ENCODE measurements around the gene CFTR.

The CFTR gene

GRCh38 chr7:117661328-117661727, 181.5 kb downstream of the CFTR start:
- no peaks in the 10 kb centered on the region; the same call in 1 of the 2 replicates for H3K4me1 ChIP-seq (ENCODE audit: insufficient read depth, low read length)
- H3K36me3 ChIP-seq (ENCODE audit: insufficient read depth, low read length), result no peaks in the 10 kb centered on the region
- H3K9me3 ChIP-seq (ENCODE audit: control insufficient read depth, insufficient read depth, low read length), result no peaks in the 10 kb centered on the region; the same call in 1 of the 2 replicates
- no peak overlapping the region for H3K9ac ChIP-seq (ENCODE audit: low read depth, low read length)

DNA sequence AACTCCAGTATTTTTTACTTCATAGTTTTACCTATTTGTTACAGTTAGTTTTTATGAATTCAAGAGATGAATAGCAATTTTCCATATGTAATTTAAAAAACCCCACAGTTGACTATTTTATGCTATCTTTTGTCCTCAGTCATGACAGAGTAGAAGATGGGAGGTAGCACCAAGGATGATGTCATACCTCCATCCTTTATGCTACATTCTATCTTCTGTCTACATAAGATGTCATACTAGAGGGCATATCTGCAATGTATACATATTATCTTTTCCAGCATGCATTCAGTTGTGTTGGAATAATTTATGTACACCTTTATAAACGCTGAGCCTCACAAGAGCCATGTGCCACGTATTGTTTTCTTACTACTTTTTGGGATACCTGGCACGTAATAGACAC, 184.2 kb downstream of the CFTR start:
- no peaks in the 10 kb centered on the region; the same call in 1 of the 2 replicates for H3K4me1 ChIP-seq (ENCODE audit: insufficient read depth, low read length)
- no peaks in the 10 kb centered on the region; the same call in 1 of the 2 replicates for H3K9me3 ChIP-seq (ENCODE audit: control insufficient read depth, insufficient read depth, low read length)
- no peaks in the 10 kb centered on the region for H3K36me3 ChIP-seq (ENCODE audit: insufficient read depth, low read length)
- no peak overlapping the region for H3K9ac ChIP-seq (ENCODE audit: low read depth, low read length)

GRCh38 chr7:117665368-117665767, 185.5 kb downstream of the CFTR start:
- Histone ChIP-seq H3K9ac (ENCODE audit: low read depth, low read length) (no peak overlapping the region), H3K4me1 (ENCODE audit: insufficient read depth, low read length) (peaks cover 5% of the 10 kb centered on the region), H3K9me3 (ENCODE audit: control insufficient read depth, insufficient read depth, low read length) (no peaks in the 10 kb centered on the region; the same call in 1 of the 2 replicates), H3K36me3 (ENCODE audit: insufficient read depth, low read length) (no peaks in the 10 kb centered on the region)

DNA sequence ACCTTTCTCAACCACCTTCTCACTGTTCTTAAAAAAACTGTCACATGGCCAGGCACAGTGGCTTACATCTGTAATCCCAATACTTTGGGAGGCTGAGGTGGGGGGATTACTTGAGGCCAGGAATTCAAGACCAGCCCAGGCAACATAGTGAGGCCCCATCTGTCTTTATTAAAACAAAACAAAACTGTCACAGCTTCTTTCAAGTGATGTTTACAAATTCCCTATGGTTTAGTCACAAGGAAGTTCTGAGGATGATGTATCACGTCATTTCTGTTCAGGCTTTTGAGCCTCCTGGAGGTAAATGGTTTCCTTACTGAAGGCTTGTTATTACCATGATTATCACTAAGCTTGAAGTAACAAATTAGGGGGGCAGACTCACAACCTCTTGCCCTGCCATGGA, 186.2 kb downstream of the CFTR start:
- Histone ChIP-seq H3K9ac (ENCODE audit: low read depth, low read length) (no peak overlapping the region), H3K4me1 (ENCODE audit: insufficient read depth, low read length) (peaks cover 6% of the 10 kb centered on the region), H3K9me3 (ENCODE audit: control insufficient read depth, insufficient read depth, low read length) (no peaks in the 10 kb centered on the region; the same call in 1 of the 2 replicates), H3K36me3 (ENCODE audit: insufficient read depth, low read length) (no peaks in the 10 kb centered on the region)

- Histone ChIP-seq H3K4me1 (ENCODE audit: insufficient read depth, low read length) (peaks cover 6% of the 10 kb centered on the region), H3K9me3 (ENCODE audit: control insufficient read depth, insufficient read depth, low read length) (no peaks in the 10 kb centered on the region; the same call in 1 of the 2 replicates), H3K9ac (ENCODE audit: low read depth, low read length) (no peak overlapping the region), H3K36me3 (ENCODE audit: insufficient read depth, low read length) (no peaks in the 10 kb centered on the region)
Measured at GRCh38 chr7:117666689-117667088, 186.9 kb downstream of the CFTR start.

- Histone ChIP-seq H3K9ac (ENCODE audit: low read depth, low read length) (no peak overlapping the region), H3K9me3 (ENCODE audit: control insufficient read depth, insufficient read depth, low read length) (no peaks in the 10 kb centered on the region), H3K4me1 (ENCODE audit: insufficient read depth, low read length) (peaks cover 6% of the 10 kb centered on the region), H3K36me3 (ENCODE audit: insufficient read depth, low read length) (no peaks in the 10 kb centered on the region)
Measured at GRCh38 chr7:117667456-117667855, 187.6 kb downstream of the CFTR start.

DNA sequence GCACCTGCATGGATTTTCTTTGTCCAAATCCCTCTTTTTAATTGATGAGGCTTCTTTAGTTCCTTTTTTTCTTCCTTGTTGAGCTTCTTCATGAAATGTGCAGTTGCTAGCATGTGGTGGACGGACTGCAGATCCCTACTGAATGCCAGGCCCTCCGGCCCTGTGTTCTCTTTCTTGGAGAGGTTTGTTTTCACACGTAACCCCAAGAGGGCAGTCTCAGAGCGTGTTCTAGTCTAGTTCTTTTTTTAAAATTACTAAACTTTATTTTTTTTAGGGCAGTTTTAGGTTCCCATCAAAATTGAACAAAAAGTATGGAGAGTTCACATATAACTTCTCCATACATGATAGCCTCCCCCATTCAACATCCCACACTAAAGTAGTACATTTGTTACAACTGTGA, 190.0 kb downstream of the CFTR start:
- H3K36me3 ChIP-seq (ENCODE audit: insufficient read depth, low read length), result no peaks in the 10 kb centered on the region
- no peaks in the 10 kb centered on the region for H3K9me3 ChIP-seq (ENCODE audit: control insufficient read depth, insufficient read depth, low read length)
- H3K4me1 ChIP-seq (ENCODE audit: insufficient read depth, low read length), result peaks cover 9% of the 10 kb centered on the region
- no peak overlapping the region for H3K9ac ChIP-seq (ENCODE audit: low read depth, low read length)

- Histone ChIP-seq H3K9ac (ENCODE audit: low read depth, low read length) (no peak overlapping the region), H3K9me3 (ENCODE audit: control insufficient read depth, insufficient read depth, low read length) (no peaks in the 10 kb centered on the region), H3K4me1 (ENCODE audit: insufficient read depth, low read length) (peaks cover 23% of the 10 kb centered on the region), H3K36me3 (ENCODE audit: insufficient read depth, low read length) (no peaks in the 10 kb centered on the region)
Measured at GRCh38 chr7:117672453-117672852, 192.6 kb downstream of the CFTR start.

GRCh38 chr7:117673367-117673766, 193.5 kb downstream of the CFTR start:
- no peaks in the 10 kb centered on the region for H3K9me3 ChIP-seq (ENCODE audit: control insufficient read depth, insufficient read depth, low read length)
- peaks cover 23% of the 10 kb centered on the region for H3K4me1 ChIP-seq (ENCODE audit: insufficient read depth, low read length)
- H3K36me3 ChIP-seq (ENCODE audit: insufficient read depth, low read length), result no peaks in the 10 kb centered on the region
- H3K9ac ChIP-seq (ENCODE audit: low read depth, low read length), result peak overlapping the region; percentile 44; the same call in 1 of the 2 replicates

GRCh38 chr7:117673839-117674238, 194.0 kb downstream of the CFTR start:
- no peaks in the 10 kb centered on the region for H3K36me3 ChIP-seq (ENCODE audit: insufficient read depth, low read length)
- H3K4me1 ChIP-seq (ENCODE audit: insufficient read depth, low read length), result peaks cover 23% of the 10 kb centered on the region
- H3K9ac ChIP-seq (ENCODE audit: low read depth, low read length), result peak overlapping the region; percentile 44; the same call in 1 of the 2 replicates

DNA sequence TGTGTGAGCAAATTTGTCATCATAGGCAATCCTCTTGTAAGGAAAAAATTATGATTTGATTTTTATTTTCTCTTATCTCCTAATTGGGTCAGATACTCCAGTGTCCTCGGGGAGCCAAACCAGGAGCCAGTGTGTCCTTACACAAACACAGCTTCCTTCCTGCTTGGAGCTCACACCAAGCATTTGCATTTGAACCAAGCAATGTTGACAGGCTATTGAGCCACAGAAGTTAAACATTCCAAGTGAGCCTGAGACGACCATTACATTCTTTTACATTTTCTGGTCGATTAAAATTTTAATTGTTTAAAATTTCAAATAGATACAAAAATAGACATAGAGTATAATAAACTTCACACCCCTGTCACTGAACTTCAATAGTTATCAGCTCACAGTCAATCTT, 194.8 kb downstream of the CFTR start:
- no peak overlapping the region for H3K9ac ChIP-seq (ENCODE audit: low read depth, low read length)
- H3K4me1 ChIP-seq (ENCODE audit: insufficient read depth, low read length), result peaks cover 23% of the 10 kb centered on the region
- H3K9me3 ChIP-seq (ENCODE audit: control insufficient read depth, insufficient read depth, low read length), result no peaks in the 10 kb centered on the region
- H3K36me3 ChIP-seq (ENCODE audit: insufficient read depth, low read length), result no peaks in the 10 kb centered on the region

More at GRCh38 chr7:117673839-117674238, 194.0 kb downstream of the CFTR start:
- H3K9me3 ChIP-seq (ENCODE audit: control insufficient read depth, insufficient read depth, low read length), result no peaks in the 10 kb centered on the region

GRCh38 chr7:117675497-117676435, 195.9 kb downstream of the CFTR start:
- H3K9ac ChIP-seq (ENCODE audit: low read depth, low read length), result no peak overlapping the region
- no peaks in the 10 kb centered on the region for H3K36me3 ChIP-seq (ENCODE audit: insufficient read depth, low read length)
- H3K9me3 ChIP-seq (ENCODE audit: control insufficient read depth, insufficient read depth, low read length), result no peaks in the 10 kb centered on the region
- peaks cover 17% of the 10 kb centered on the region for H3K4me1 ChIP-seq (ENCODE audit: insufficient read depth, low read length)

- no peak overlapping the region for H3K9ac ChIP-seq (ENCODE audit: low read depth, low read length)
- H3K4me1 ChIP-seq (ENCODE audit: insufficient read depth, low read length), result peaks cover 23% of the 10 kb centered on the region
- H3K36me3 ChIP-seq (ENCODE audit: insufficient read depth, low read length), result no peaks in the 10 kb centered on the region
- no peaks in the 10 kb centered on the region for H3K9me3 ChIP-seq (ENCODE audit: control insufficient read depth, insufficient read depth, low read length)
Measured at GRCh38 chr7:117679120-117679519, 199.3 kb downstream of the CFTR start.

DNA sequence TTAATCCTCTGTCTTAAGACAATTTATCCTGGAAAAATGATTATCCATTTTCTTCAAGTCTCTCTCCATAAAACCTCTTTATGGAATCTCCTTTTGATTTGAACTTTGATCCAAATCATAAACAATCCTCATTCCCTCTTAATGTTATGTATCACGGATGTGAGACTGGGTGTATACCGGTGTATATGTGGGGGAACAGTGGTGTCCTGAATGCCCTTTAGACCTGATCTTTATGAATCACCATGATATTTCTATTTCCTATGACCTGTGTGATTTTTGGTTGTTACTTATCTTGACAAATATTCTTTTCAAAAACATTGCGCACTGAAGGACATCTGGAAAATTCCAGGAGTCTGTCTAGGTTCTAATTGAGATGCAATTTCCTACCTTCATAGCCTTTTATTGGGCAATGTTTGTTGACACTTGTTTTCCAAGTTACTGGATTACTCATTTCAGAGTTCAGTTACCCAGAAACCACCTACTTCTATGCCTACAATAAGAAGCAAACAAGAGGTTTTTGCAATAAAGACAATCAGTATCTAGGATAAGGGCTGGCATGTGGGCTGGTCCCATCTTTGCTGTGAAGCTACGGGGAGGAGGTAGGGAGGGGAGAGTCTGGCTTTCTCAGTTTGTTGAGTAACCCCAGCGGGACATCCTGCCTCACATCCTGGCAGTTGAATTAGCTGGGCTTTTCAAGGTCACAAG, 203.0 kb downstream of the CFTR start:
- no peaks in the 10 kb centered on the region for H3K36me3 ChIP-seq (ENCODE audit: insufficient read depth, low read length)
- no peaks in the 10 kb centered on the region for H3K9me3 ChIP-seq (ENCODE audit: control insufficient read depth, insufficient read depth, low read length)
- no peak overlapping the region for H3K9ac ChIP-seq (ENCODE audit: low read depth, low read length)
- H3K4me1 ChIP-seq (ENCODE audit: insufficient read depth, low read length), result peaks cover 13% of the 10 kb centered on the region

Measured in ES-I3 (cell line).